GM12878 (cell line): ENCODE measurements around the gene BCAR3. TPM values are rescaled to one million over a fixed set of nuclear protein-coding genes. Genes with fewer than 3 reads are reported as not detected.

ENCODE experiments used
- ATAC-seq: fragments of 200-7000 bp; cut with Tn5 transposase; 3 replicates; pipeline ENCODE4 v1.9.1; 2020; ENCODE audit warnings: mild to moderate bottlenecking, moderate library complexity
- BruUV-seq: library from RNA; stranded (reverse); fragments of 400-500 nt; replicated peaks from 2 replicates; lab custom pipeline; 2021; lab: Mats Ljungman, UMichigan
- CTCF ChIA-PET: fragments of 300-600 bp; sonication (Branson Sonifier 250); formaldehyde crosslinking; extraction: SDS; loops from one replicate; lab custom pipeline; 2021; ENCODE audit warnings: inconsistent platforms; lab: Yijun Ruan, JAX
- POLR2A ChIA-PET: fragments of 350-600 bp; formaldehyde crosslinking; extraction: SDS; loops from one replicate; lab custom pipeline; 2021; ENCODE audit warnings: inconsistent platforms; lab: Charles Lee
- RAD21 ChIA-PET: fragments of 300-600 bp; sonication (Branson Sonifier 250); formaldehyde crosslinking; loops from one replicate; lab custom pipeline; 2023; ENCODE audit warnings: antibody characterized with exemption; ENCODE audit not compliant: unreplicated experiment; lab: Charles Lee
- SMC1A ChIA-PET: fragments of 300-600 bp; sonication (Branson Sonifier 250); formaldehyde crosslinking; loops from one replicate; lab custom pipeline; 2023; ENCODE audit not compliant: unreplicated experiment, uncharacterized antibody; lab: Charles Lee
- DNase-seq: peaks from one replicate; pipeline ENCODE4 v3.0.0-alpha.2; 2011; ENCODE audit warnings: low read depth, low spot score
- FAIRE-seq: peaks from 3 replicates; lab custom pipeline; 2011; peaks lifted over from hg19 to GRCh38; lab: Jason Lieb, UNC
- H2AFZ ChIP-seq: 2 replicates; pipeline ENCODE4 v1.6.0; 2011; ENCODE audit warnings: low read depth, low read length, control low read depth; ENCODE audit not compliant: control insufficient read depth
- H3K27ac ChIP-seq: 2 replicates; pipeline ENCODE4 v1.5.1; 2011; ENCODE audit warnings: control low read depth; ENCODE audit not compliant: control insufficient read depth, insufficient read depth
- H3K27me3 ChIP-seq, 2 experiments: replicated peaks in 1 of 2; 2 replicates each; pipeline versions ENCODE4 v1.6.0 to v1.6.1; 2011; ENCODE audit warnings: low read length in 1 of 2; ENCODE audit not compliant: control insufficient read depth in 2 of 2, insufficient read depth in 2 of 2
- H3K36me3 ChIP-seq, 2 experiments: 2 replicates each; pipeline ENCODE4 v1.5.1; 2011; ENCODE audit warnings: low read length in 1 of 2; ENCODE audit not compliant: control insufficient read depth in 2 of 2, insufficient read depth in 2 of 2
- H3K4me1 ChIP-seq: 2 replicates; pipeline ENCODE4 v1.6.1; 2011; ENCODE audit warnings: mild to moderate bottlenecking, low read length, moderate library complexity, mixed read lengths; ENCODE audit not compliant: control insufficient read depth, insufficient read depth
- H3K4me2 ChIP-seq: 2 replicates; pipeline ENCODE4 v1.6.0; 2011; ENCODE audit warnings: control low read depth; ENCODE audit not compliant: control insufficient read depth, insufficient read depth
- H3K4me3 ChIP-seq: fragments of 200-600 bp; sonication (generic); 2 replicates; pipeline ENCODE4 v1.5.1; 2016
- H3K79me2 ChIP-seq: 2 replicates; pipeline ENCODE4 v1.6.0; 2011; ENCODE audit warnings: low read length; ENCODE audit not compliant: control insufficient read depth, insufficient read depth
- H3K9ac ChIP-seq: 2 replicates; pipeline ENCODE4 v1.8.0; 2011; ENCODE audit warnings: low read length, control low read depth, mixed read lengths; ENCODE audit not compliant: control insufficient read depth, insufficient read depth
- H3K9me3 ChIP-seq: replicated peaks from 3 replicates; pipeline ENCODE4 v1.5.1; 2011; ENCODE audit warnings: mild to moderate bottlenecking, low read length; ENCODE audit not compliant: control insufficient read depth, insufficient read depth
- H4K20me1 ChIP-seq: 2 replicates; pipeline ENCODE4 v1.6.0; 2011; ENCODE audit not compliant: control insufficient read depth, insufficient read depth
- CBX3 ChIP-seq: fragments of 200-600 bp; sonication (generic); IDR thresholded peaks from 2 replicates; pipeline ENCODE4 v1.6.1; 2016; ENCODE audit warnings: low read depth, borderline replicate concordance
- MAX ChIP-seq: IDR thresholded peaks from 2 replicates; pipeline ENCODE4 v1.6.1; 2012; ENCODE audit warnings: low read depth, low read length, improper control_type of control experiment
- MYB ChIP-seq: fragments of 150-350 bp; IDR thresholded peaks from 2 replicates; pipeline ENCODE4 v1.6.1; 2014; ENCODE audit warnings: mild to moderate bottlenecking, low read depth, low read length, borderline replicate concordance
- NFIC ChIP-seq: IDR thresholded peaks from 2 replicates; pipeline ENCODE4 v1.6.1; 2012; ENCODE audit warnings: low read depth, mild to moderate bottlenecking, inconsistent platforms, low read length, moderate library complexity
- POU2F2 ChIP-seq: IDR thresholded peaks from 3 replicates; pipeline ENCODE4 v1.6.1; 2011; ENCODE audit warnings: low read depth, mild to moderate bottlenecking, low read length, borderline replicate concordance
- SPI1 ChIP-seq: IDR thresholded peaks from 2 replicates; pipeline ENCODE4 v1.6.1; 2011; ENCODE audit warnings: low read depth, mild to moderate bottlenecking, low read length, moderate library complexity, borderline replicate concordance; ENCODE audit not compliant: insufficient read depth
- TAF1 ChIP-seq: IDR thresholded peaks from 2 replicates; pipeline ENCODE4 v1.6.1; 2011; ENCODE audit warnings: mild to moderate bottlenecking, low read depth, low read length, borderline replicate concordance
- WGBS: methylation state at CpG from one replicate; pipeline ENCODE4 v1.1.6; 2016; ENCODE audit warnings: low lambda C conversion rate; ENCODE audit not compliant: insufficient replicate concordance, insufficient coverage; ENCODE audit errors: missing lambda C conversion rate; 5-methylcytosine and 5-hydroxymethylcytosine counted together
- in situ Hi-C: fragments of 300-500 bp; cut with MboI; formaldehyde crosslinking; loops from 9 replicates; pipeline ENCODE4 v1.14.3; 2018; ENCODE audit warnings: mixed read lengths
- intact Hi-C: fragments of 100-400 bp; cut with micrococcal nuclease; formaldehyde crosslinking; loops from one replicate; pipeline ENCODE4 v1.14.2; 2022; ENCODE audit not compliant: unreplicated experiment
- polyA plus RNA-seq, 11 experiments: library from polyadenylated mRNA; depleted of rRNA in 4 of 11; unstranded in 6 of 11; stranded (reverse) in 5 of 11; fragments of >200 nt; fragmentation: Nextera tagmentation in 4 of 11; fragmentation: Illumina TruSeq in 1 of 11; extraction: Ambion mirVana in 4 of 11; extraction: Trizol in 1 of 11; gene quantifications; 1 replicate in 1 of 11; 2 replicates in 10 of 11; pipeline versions ENCODE4 v1.2.1 to v1.2.3, GENCODE V29; 2011 to 2016; ENCODE audit warnings: inconsistent platforms in 2 of 11, missing spikeins in 2 of 11, low read depth in 1 of 11
- total RNA-seq, 4 experiments: library from RNA; depleted of rRNA in 3 of 4; stranded (reverse); fragments of >200 nt in 3 of 4; fragmentation: Illumina TruSeq in 1 of 4; extraction: Trizol in 1 of 4; gene quantifications; 2 replicates each; pipeline versions ENCODE4 v1.2.1 to v1.2.3, GENCODE V29; 2013 to 2021
- TF ChIP-seq, protein P1 (sequence below): IDR thresholded peaks from 2 replicates; pipeline ENCODE4 v1.6.1; 2012; ENCODE audit warnings: mild to moderate bottlenecking, low read depth, low read length
- TF ChIP-seq, protein P2 (sequence below): fragments of 450-650 bp; IDR thresholded peaks from 2 replicates; pipeline ENCODE4 v1.6.1; 2017; ENCODE audit warnings: mild to moderate bottlenecking

BCAR3 gene
- total and polyA plus RNA-seq, 10 of the 15 experiments (the other 5 are each of a cell fraction or from before 2014, with no cell fraction given): 1.3 to 6.6 (median 1.8) TPM

- Histone ChIP-seq H2AFZ (no peak overlapping the region), H3K4me2 (no peak overlapping the region), H3K79me2 (no peaks in the 10 kb centered on the region), H3K27ac (no peak overlapping the region), H3K36me3 (no peaks in the 10 kb centered on the region), H3K4me1 (peaks cover 16% of the 10 kb centered on the region), H3K9me3 (no peaks in the 10 kb centered on the region), H4K20me1 (peaks cover 7% of the 10 kb centered on the region; the same call in 1 of the 2 replicates), H3K4me3 (no peak overlapping the region), H3K9ac (no peak overlapping the region), H3K27me3 (peaks cover 0 to 2% of the 10 kb centered on the region in 2 experiments; a peak in 1 of 4 replicates)
- TF ChIP-seq CBX3 (no peak), SPI1 (no peak), POU2F2 (no peak), TAF1 (no peak), MYB (no peak), NFIC (no peak), MAX (no peak)
- TF ChIP-seq, protein P1, sequence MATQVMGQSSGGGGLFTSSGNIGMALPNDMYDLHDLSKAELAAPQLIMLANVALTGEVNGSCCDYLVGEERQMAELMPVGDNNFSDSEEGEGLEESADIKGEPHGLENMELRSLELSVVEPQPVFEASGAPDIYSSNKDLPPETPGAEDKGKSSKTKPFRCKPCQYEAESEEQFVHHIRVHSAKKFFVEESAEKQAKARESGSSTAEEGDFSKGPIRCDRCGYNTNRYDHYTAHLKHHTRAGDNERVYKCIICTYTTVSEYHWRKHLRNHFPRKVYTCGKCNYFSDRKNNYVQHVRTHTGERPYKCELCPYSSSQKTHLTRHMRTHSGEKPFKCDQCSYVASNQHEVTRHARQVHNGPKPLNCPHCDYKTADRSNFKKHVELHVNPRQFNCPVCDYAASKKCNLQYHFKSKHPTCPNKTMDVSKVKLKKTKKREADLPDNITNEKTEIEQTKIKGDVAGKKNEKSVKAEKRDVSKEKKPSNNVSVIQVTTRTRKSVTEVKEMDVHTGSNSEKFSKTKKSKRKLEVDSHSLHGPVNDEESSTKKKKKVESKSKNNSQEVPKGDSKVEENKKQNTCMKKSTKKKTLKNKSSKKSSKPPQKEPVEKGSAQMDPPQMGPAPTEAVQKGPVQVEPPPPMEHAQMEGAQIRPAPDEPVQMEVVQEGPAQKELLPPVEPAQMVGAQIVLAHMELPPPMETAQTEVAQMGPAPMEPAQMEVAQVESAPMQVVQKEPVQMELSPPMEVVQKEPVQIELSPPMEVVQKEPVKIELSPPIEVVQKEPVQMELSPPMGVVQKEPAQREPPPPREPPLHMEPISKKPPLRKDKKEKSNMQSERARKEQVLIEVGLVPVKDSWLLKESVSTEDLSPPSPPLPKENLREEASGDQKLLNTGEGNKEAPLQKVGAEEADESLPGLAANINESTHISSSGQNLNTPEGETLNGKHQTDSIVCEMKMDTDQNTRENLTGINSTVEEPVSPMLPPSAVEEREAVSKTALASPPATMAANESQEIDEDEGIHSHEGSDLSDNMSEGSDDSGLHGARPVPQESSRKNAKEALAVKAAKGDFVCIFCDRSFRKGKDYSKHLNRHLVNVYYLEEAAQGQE: no peak
- TF ChIP-seq, protein P2, sequence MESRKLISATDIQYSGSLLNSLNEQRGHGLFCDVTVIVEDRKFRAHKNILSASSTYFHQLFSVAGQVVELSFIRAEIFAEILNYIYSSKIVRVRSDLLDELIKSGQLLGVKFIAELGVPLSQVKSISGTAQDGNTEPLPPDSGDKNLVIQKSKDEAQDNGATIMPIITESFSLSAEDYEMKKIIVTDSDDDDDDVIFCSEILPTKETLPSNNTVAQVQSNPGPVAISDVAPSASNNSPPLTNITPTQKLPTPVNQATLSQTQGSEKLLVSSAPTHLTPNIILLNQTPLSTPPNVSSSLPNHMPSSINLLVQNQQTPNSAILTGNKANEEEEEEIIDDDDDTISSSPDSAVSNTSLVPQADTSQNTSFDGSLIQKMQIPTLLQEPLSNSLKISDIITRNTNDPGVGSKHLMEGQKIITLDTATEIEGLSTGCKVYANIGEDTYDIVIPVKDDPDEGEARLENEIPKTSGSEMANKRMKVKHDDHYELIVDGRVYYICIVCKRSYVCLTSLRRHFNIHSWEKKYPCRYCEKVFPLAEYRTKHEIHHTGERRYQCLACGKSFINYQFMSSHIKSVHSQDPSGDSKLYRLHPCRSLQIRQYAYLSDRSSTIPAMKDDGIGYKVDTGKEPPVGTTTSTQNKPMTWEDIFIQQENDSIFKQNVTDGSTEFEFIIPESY: no peak
- ATAC-seq: no peak
- SMC1A ChIA-PET: interaction anchor here (1.1 to 1.9 kb wide), 11 partner anchors 7 to 316 kb away, joined by 3 to 10 read pairs (median 4); no protein-coding TSS in a partner anchor
- no peak for DNase-seq
- 80% methylated on average over 3 of the region's 3 CpGs for WGBS
- in situ Hi-C loops: loop anchor here (10.0 kb wide), 1 partner anchor 316 kb away; no protein-coding TSS in a partner anchor
- BruUV-seq: no TSS peak
- RAD21 ChIA-PET: interaction anchor here (0.9 to 5.3 kb wide), 7 partner anchors 9 to 316 kb away, joined by 3 to 24 read pairs (median 8); no protein-coding TSS in a partner anchor
- intact Hi-C loops: no loop called here
- CTCF ChIA-PET: interaction anchor here (0.7 to 2.5 kb wide), 7 partner anchors 9 to 316 kb away, joined by 3 to 27 read pairs (median 6); no protein-coding TSS in a partner anchor
- POLR2A ChIA-PET: interaction anchor here (0.5 kb wide), 1 partner anchor 19 kb away, joined by 3 read pairs; no protein-coding TSS in a partner anchor
- no peak for FAIRE-seq
These were observed 61.3 kb downstream of the BCAR3 start for GRCh38 chr1:93620172-93620840.
